Fibroblast of peridontal ligament (primary cell): Measurements from ENCODE around the gene RAD52.
"Not testable (repeated sequence)": the region's sequence is repeated elsewhere in the genome, so short reads cannot be mapped to it uniquely, and the experiment has no call there.

Source experiments
- DNase-seq: peaks from one replicate; pipeline ENCODE4 v3.0.0-alpha.2; 2010; ENCODE audit errors: extremely low read depth

The RAD52 gene

GRCh38 chr12:967641-968040 lies 18.1 kb upstream of the RAD52 start:
- DNase-seq, result no peak

- no peak for DNase-seq
Measured at GRCh38 chr12:966724-967123, 17.2 kb upstream of the RAD52 start.

GRCh38 chr12:958588-959123 lies 9.2 kb upstream of the RAD52 start:
- DNase-seq, result no peak

GRCh38 chr12:955939-956338 lies 6.4 kb upstream of the RAD52 start:
- DNase-seq, result no peak

DNA sequence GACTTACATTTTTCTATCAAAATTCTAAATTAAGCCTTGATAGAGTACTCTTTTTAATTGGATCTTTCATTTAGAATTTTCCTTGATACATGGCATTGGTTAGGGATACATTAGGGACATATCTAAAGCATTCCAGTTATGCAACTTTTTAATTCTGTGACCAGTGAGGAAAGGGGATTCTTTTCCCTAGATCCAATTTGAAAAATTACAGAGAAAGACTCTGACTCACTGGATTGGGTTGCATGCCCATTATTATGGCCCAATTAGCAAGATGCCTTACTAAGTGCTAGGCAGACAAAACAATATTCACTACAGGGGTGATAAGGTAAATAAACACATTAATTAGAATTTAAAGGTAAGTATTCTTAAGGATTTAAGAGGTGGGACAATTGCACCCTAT lies 5.2 kb upstream of the RAD52 start:
- DNase-seq, result peak; percentile 22

DNA sequence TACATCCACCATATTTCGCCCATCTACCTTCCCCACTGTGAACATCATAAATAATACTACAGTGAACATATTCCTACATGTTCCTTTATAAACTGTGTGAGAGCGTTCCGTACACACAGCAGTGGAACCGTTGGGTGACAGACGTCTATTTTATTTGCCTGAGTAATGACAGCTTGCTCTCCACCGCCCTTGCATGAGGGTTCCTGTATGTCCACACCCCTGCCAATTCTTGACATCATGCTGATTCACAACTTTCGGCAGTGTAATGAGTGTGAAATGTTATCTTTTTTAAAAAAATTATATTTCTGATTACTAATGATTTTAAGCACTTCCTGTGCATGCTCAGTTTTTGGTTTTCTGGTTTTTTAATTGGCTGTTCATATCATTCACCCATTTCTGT lies 4.3 kb upstream of the RAD52 start:
- DNase-seq, result peak; percentile 40

- DNase-seq, result no peak
Measured at GRCh38 chr12:951176-951575, 1.7 kb upstream of the RAD52 start.

DNA sequence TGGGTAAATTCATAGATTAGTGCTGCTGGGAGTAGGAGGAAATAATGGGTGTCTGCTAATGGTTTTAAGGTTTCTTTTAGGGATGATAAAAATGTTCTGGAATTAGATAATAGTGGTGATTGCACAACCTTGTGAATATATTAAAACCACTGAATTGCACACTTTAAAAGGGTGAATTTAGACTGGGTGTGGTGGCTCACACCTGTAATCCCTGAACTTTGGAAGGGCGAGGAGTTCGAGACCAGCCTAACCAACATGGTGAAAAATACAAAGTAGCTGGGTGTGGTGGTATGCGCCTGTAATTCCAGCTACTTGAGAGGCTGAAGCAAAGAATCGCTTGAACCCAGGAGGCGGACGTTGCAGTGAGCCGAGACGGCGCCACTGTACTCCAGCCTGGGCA lies 1.3 kb downstream of the RAD52 start:
- no peak for DNase-seq

- peak; percentile 19 for DNase-seq
Measured at GRCh38 chr12:946631-947030, 2.9 kb downstream of the RAD52 start.

DNA sequence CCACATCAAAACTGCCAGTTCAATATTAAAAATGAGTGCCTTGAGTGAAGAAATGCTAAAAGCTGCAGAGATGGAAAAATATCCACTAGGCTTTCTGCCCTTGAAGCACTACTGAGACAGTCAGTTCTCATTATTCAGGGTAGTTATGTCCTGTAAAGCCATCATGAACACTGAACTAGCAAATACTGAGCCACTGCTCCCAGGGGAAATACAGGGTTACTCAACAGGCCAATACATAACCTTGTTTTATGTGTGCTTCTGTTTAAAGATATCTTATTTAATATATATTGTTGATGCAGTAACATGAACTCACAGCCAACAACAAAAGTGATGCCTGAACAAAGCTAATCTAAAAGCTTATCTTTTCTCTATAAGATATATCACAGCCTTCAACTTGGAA lies 3.3 kb downstream of the RAD52 start:
- peak; percentile 9 for DNase-seq

DNA sequence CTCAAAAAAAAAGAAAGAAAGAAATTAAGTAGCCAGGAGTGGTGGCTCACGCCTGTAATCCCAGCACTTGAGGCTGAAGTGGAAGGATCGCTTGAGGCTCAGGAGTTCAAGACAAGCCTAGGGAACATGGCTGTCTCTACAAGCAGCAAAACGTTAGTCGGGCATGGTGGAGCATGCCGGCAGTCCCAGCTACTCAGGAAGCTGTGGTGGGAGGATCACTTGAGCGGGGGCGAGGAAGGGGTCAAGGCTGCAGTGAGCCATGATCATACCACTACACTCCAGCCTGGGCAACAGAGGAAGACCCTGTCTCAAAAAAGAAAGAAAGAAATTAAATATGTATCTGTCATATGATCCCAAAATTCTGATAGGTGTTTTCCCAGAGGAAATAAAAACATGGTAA lies 5.3 kb downstream of the RAD52 start:
- no peak for DNase-seq

- no peak for DNase-seq
Measured at GRCh38 chr12:943051-943450, 6.4 kb downstream of the RAD52 start.

DNA sequence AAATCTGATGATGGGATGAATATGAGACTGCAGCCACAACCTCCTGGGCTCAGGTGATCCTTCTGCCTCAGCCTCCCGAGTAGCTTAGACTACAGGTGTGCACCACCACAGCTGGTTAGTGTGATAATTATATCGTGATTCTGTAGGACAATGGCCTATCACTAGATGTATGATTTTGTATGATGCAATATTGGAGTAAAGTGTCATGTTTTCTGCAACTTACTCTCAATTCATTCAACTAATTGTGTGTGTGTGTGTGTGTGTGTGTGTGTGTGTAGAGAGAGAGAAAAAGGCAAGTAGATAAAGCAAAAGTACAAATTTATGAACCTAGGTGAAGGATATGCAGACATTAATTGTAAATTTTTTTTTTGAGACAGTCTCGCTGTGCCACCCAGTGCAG lies 10.7 kb downstream of the RAD52 start:
- DNase-seq, result no peak

DNA sequence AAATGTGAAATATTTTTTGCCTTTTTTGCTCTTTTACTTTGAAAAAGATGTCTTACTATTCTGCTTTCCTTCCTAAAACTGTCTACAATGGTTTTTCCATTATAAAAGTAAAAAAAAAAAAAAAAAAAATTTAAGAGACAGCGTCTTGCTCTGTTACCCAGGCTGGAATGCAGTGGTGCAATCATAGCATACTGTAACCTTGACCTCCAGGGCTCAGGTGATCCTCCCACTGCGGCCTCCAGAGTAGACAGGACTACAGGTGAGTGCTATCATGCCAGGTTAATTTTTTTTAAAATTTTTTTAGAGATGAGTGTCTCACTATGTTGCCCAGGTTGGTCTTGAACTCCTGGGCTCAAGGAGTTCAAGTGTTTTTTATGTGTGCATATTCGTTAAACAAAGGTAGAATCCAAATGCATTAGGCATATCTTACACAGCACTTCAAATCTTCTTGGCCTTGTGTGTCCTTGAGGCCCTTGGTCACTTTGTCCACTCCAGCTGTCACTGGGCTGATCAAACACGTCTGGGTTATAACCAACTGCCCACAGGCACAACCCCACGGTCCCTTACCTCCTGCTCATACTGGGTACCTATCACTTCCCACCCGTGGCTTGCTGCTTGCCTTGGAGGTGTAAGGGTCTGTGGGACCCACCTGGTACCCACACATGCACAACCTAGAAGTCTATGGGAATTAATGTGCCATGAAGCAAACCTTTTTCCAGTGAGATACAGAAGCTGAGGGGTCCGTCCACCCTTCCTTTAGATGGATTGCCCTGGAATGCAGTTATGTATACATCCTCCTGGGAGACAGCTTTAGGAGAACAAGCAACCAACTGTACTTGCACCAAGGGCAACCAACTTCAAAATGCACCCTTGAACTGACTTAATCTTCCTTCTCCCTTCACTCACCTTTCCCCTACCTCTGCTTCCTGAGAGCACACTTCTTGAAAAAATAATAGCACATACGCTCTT lies 12.8 kb downstream of the RAD52 start:
- DNase-seq, result no peak

DNA sequence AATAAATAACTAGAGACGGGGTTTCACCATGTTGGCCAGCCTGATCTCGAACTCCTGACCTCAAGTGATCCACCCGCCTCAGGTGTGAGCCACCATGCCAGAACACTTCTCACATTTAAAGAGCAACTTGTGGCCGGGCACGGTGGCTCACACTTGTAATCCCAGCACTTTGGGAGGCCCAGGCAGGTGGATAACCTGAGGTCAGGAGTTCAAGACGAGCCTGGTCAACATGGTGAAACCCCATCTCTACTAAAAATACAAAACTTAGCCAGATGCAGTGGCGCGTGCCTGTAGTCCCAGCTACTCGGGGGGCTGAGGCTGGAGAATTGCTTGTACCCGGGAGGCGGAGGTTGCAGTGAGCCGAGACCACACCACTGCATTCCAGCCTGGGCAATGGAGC lies 13.6 kb downstream of the RAD52 start:
- not testable (repeated sequence) for DNase-seq

DNA sequence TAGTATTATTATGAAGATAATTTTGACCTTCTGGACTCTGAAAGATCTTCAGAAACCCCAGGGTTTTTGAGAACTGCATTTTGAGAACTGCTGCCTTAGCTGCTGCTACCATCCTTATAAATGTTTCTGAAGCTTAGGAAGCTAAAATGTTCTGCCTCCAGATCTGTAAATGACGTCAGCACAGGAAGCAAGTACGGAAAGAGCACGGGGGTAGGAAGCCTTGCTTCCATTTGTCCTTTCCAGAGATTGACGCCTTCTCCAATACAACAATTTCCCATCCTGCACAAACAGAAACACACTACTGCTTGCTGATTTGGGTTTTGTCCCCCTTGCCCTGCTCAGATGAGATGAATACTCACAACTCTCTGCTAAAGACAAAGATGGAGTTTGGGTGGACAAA lies 17.9 kb downstream of the RAD52 start:
- no peak for DNase-seq

- no peak for DNase-seq
Measured at GRCh38 chr12:931060-931459, 18.4 kb downstream of the RAD52 start.

- DNase-seq, result no peak
Measured at GRCh38 chr12:926641-927040, 22.9 kb downstream of the RAD52 start.

- peak; percentile 57 for DNase-seq
Measured at GRCh38 chr12:922285-922684, 27.2 kb downstream of the RAD52 start.

DNA sequence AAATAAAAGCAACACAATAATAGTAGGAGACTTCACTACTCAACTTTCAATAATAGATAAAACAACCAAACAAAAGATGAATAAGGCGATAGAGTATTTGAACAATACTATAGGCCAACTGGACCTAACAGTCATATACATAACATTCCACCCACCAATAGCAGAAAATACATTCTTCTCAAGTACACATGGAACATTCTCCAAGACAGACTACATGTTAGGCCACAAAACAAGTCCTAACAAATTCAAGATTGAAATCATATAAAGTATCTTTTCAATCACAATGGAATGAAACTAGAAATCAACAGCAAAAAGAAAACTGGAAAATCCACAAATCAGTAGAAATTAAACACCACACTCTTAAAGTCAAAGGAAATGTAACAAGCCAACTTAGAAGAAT lies 28.8 kb downstream of the RAD52 start:
- DNase-seq, result no peak

DNA sequence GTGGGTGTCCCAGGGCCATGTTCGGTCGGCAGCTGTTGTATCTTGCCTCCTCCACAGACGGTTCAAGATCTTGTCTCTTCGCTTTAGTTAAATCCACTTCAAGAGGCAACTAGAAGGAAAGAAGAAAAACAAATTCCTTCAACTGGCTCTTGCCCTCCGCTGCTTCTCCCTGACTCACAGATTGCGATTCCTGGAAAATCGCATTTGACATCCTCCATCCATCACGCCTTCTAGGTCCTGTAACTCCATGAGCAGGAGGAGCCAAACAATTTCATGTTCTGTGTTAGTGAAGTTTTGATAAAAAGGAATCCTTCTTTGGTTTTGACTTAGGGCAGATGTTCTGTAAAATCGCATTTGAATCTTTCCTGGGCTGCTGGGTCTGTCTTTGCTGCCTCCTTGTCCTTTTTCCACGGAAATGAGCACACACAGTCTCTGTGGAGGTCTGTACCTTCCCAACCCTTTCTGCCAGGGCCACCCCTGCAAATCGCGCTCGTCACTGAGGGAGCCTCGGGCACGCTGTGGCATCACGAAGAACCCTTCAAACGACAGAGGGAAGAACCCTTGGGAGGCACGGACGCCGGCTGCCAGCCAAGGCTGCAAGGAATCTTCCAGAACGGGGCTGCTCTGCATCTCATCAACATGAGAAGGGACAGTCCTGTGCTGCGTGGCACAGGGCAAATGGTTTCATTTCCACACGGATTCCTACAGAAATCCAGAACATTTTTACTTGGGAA lies 32.6 kb downstream of the RAD52 start:
- no peak for DNase-seq

DNA sequence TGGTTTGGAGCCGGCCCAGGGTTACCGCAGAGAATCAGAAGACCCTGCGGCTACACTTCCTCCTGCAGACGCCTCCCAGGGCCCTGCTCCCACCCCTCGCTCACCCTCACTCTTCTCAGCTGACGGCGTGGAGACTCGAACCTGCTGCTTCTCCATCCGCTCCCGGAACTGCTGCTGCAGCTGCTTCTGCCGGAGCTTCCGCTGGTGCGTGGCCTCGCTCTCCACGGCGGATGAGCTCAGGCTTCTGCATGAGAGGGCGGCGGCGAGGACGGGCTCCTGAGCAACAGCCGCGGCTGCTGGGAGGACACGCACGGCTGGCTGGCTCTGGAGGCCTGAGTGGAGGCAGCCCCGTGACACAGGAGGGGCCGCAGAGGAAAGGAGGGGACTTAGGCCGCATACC lies 33.3 kb downstream of the RAD52 start:
- DNase-seq, result no peak

DNA sequence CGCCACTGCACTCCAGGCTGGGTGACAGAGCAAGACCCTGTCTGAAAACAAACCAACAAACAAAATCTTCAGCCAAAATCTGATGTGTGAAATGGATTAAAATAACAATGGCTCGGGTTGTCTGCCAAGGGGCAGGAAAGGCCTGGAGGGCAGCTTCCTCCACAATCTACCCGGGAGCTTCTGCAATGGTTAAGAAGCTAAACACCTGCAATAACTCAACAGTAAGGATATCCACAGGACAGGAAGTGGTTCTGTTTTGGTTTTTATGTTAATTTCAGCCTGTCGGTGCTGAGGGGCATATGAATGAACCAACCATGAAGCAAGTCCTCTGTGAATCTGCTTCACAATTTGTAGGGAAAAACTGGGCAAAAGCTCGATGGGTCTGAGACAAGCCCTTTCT lies 34.4 kb downstream of the RAD52 start:
- no peak for DNase-seq
